PC-9 (cell line): Measurements from ENCODE around the gene NYAP1.

ENCODE experiments used
- CTCF ChIP-seq: fragments of 200-600 bp; sonication (generic); conservative IDR thresholded peaks from 2 replicates; pipeline ENCODE4 v1.6.1; 2017; ENCODE audit warnings: mixed run types, antibody characterized with exemption, mild to moderate bottlenecking, moderate library complexity
- EZH2 ChIP-seq: fragments of 200-600 bp; sonication (generic); IDR thresholded peaks from 2 replicates; pipeline ENCODE4 v1.8.0; 2017; ENCODE audit warnings: antibody characterized with exemption, low read depth

GRCh38 chr7:100471021-100471420, 12.7 kb upstream of the NYAP1 start:
- no peak for TF ChIP-seq CTCF
- TF ChIP-seq EZH2, result no peak
